SK-N-SH (cell line): ENCODE measurements around the gene SPAG9. TPM values are rescaled to one million over a fixed set of nuclear protein-coding genes. Genes with fewer than 3 reads are reported as not detected.

ENCODE experiments used
- CTCF ChIA-PET: fragments of 300-600, 350-600 bp; formaldehyde crosslinking; extraction: SDS; loops from one replicate; lab custom pipeline; 2021; lab: Yijun Ruan, JAX
- POLR2A ChIA-PET: fragments of 350-600 bp; sonication (Branson Sonifier 250); formaldehyde crosslinking; extraction: SDS; loops from one replicate; lab custom pipeline; 2020; ENCODE audit warnings: antibody characterized with exemption, inconsistent platforms; lab: Yijun Ruan, JAX
- DNase-seq: peaks from one replicate; pipeline ENCODE4 v3.0.0; 2012
- H2AFZ ChIP-seq: fragments of 200-600 bp; sonication (generic); 2 replicates; pipeline ENCODE4 v1.8.1; 2016; ENCODE audit warnings: antibody characterized with exemption, mild to moderate bottlenecking, low read depth
- H3F3A ChIP-seq: fragments of 200-600 bp; sonication (generic); replicated peaks from 2 replicates; pipeline ENCODE3; 2016; ENCODE audit warnings: antibody characterized with exemption, mild to moderate bottlenecking; ENCODE audit not compliant: insufficient read depth
- H3K27ac ChIP-seq, 2 experiments: fragments of 200-500 bp in 1 of 2; fragments of 200-600 bp in 1 of 2; sonication (Bioruptor generic) in 1 of 2; sonication (generic), shearing (Covaris generic) in 1 of 2; 2 replicates each; pipeline versions ENCODE4 v1.5.1 to v1.6.1; 2014 to 2016; ENCODE audit warnings: low read depth in 2 of 2, inconsistent platforms in 1 of 2, low read length in 1 of 2, mild to moderate bottlenecking in 1 of 2, mixed read lengths in 1 of 2
- H3K27me3 ChIP-seq: fragments of 200-600 bp; sonication (generic), shearing (Covaris generic); 2 replicates; pipeline ENCODE4 v1.6.1; 2016; ENCODE audit warnings: mixed run types; ENCODE audit not compliant: insufficient read depth
- H3K36me3 ChIP-seq, 2 experiments: fragments of 200-500 bp in 1 of 2; fragments of 200-600 bp in 1 of 2; sonication (Bioruptor generic) in 1 of 2; sonication (generic) in 1 of 2; replicated peaks in 1 of 2; 2 replicates each; pipeline versions ENCODE3 to v1.5.1; 2014 to 2016; ENCODE audit warnings: low read length in 1 of 2, mild to moderate bottlenecking in 1 of 2; ENCODE audit not compliant: insufficient read depth in 2 of 2, control insufficient read depth in 1 of 2
- H3K4me1 ChIP-seq, 2 experiments: fragments of 200-500 bp in 1 of 2; fragments of 200-600 bp in 1 of 2; sonication (Bioruptor generic) in 1 of 2; sonication (generic), shearing (Covaris generic) in 1 of 2; 2 replicates each; pipeline versions ENCODE4 v1.5.1 to v1.6.1; 2014 to 2016; ENCODE audit warnings: low read depth in 1 of 2, low read length in 1 of 2, mixed run types in 1 of 2; ENCODE audit not compliant: insufficient read depth in 2 of 2, control insufficient read depth in 1 of 2
- H3K4me2 ChIP-seq: fragments of 200-600 bp; sonication (generic), shearing (Covaris generic); 2 replicates; pipeline ENCODE4 v1.6.1; 2017; ENCODE audit warnings: mixed run types
- H3K4me3 ChIP-seq, 2 experiments: fragments of 200-500 bp in 1 of 2; fragments of 200-600 bp in 1 of 2; sonication (Bioruptor generic) in 1 of 2; sonication (generic), shearing (Covaris generic) in 1 of 2; 2 replicates each; pipeline versions ENCODE4 v1.5.1 to v1.8.1; 2014 to 2016; ENCODE audit warnings: low read depth in 2 of 2, inconsistent platforms in 1 of 2, low read length in 1 of 2, mild to moderate bottlenecking in 1 of 2, mixed read lengths in 1 of 2, moderate library complexity in 1 of 2
- H3K79me2 ChIP-seq: fragments of 200-600 bp; sonication (generic); 2 replicates; pipeline ENCODE4 v1.8.1; 2017; ENCODE audit warnings: mild to moderate bottlenecking; ENCODE audit not compliant: insufficient read depth
- H3K9ac ChIP-seq: fragments of 200-600 bp; sonication (generic); 2 replicates; pipeline ENCODE4 v1.6.1; 2017; ENCODE audit warnings: mixed run types
- H3K9me2 ChIP-seq: fragments of 200-600 bp; sonication (generic); 2 replicates; pipeline ENCODE4 v1.6.1; 2017; ENCODE audit warnings: mixed run types
- H3K9me3 ChIP-seq: fragments of 200-600 bp; sonication (generic); 2 replicates; pipeline ENCODE4 v1.6.1; 2017; ENCODE audit warnings: mixed run types, mild to moderate bottlenecking, moderate library complexity
- H4K20me1 ChIP-seq: fragments of 200-600 bp; sonication (generic); 2 replicates; pipeline ENCODE4 v1.6.1; 2017; ENCODE audit warnings: mild to moderate bottlenecking, mixed run types; ENCODE audit not compliant: insufficient read depth
- CHD2 ChIP-seq: fragments of 150-350 bp; IDR thresholded peaks from 2 replicates; pipeline ENCODE4 v1.6.1; 2018; ENCODE audit warnings: low read length; ENCODE audit not compliant: partially characterized antibody
- ELF1 ChIP-seq: IDR thresholded peaks from 2 replicates; pipeline ENCODE4 v1.4.0; 2012
- EZH2phosphoT487 ChIP-seq: fragments of 200-600 bp; sonication (generic); IDR thresholded peaks from 2 replicates; pipeline ENCODE4 v1.6.1; 2017; ENCODE audit warnings: low read depth, mixed run types, mild to moderate bottlenecking, antibody characterized with exemption, moderate library complexity, borderline replicate concordance
- JUND ChIP-seq: IDR thresholded peaks from 2 replicates; pipeline ENCODE4 v1.4.0; 2012
- NFIC ChIP-seq: IDR thresholded peaks from 2 replicates; pipeline ENCODE4 v1.4.0; 2012; ENCODE audit warnings: borderline replicate concordance
- TCF12 ChIP-seq: IDR thresholded peaks from 2 replicates; pipeline ENCODE4 v1.4.0; 2012
- TEAD4 ChIP-seq: IDR thresholded peaks from 2 replicates; pipeline ENCODE4 v1.4.0; 2012; ENCODE audit warnings: mild to moderate bottlenecking, borderline replicate concordance; ENCODE audit not compliant: insufficient read depth
- WGBS: methylation state at CpG from one replicate; pipeline ENCODE4 v1.1.6; 2017; ENCODE audit warnings: low lambda C conversion rate; 5-methylcytosine and 5-hydroxymethylcytosine counted together
- polyA plus RNA-seq, 3 experiments: library from polyadenylated mRNA; depleted of rRNA; stranded (reverse); fragments of >200 nt; gene quantifications; 2 replicates each; pipeline ENCODE4 v1.2.3, GENCODE V29; 2012
- TF ChIP-seq, protein P1 (sequence below): IDR thresholded peaks from 2 replicates; pipeline ENCODE4; 2012
- TF ChIP-seq, protein P2 (sequence below): IDR thresholded peaks from 2 replicates; pipeline ENCODE4 v1.4.0; 2012; ENCODE audit warnings: low read depth

The SPAG9 gene
- polyA plus RNA-seq, 1 of the 3 experiments (the other 2 are of a cell fraction), result 32.1 TPM

- Histone ChIP-seq H3F3A (peaks cover 27% of the 10 kb centered on the region), H3K9me3 (no peaks in the 10 kb centered on the region), H3K79me2 (peaks cover 100% of the 10 kb centered on the region), H3K4me1 (no peaks in the 10 kb centered on the region), H4K20me1 (peaks cover 83% of the 10 kb centered on the region), H3K4me3 (no peak overlapping the region), H3K36me3 (peaks cover 0 to 17% of the 10 kb centered on the region in 2 experiments), H3K27me3 (no peaks in the 10 kb centered on the region), H3K9ac (no peak overlapping the region), H3K9me2 (no peaks in the 10 kb centered on the region), H2AFZ (no peak overlapping the region), H3K27ac (no peak overlapping the region), H3K4me2 (no peak overlapping the region)
- 96% methylated on average over 1 of the region's 1 CpG for WGBS
- DNase-seq, result no peak
- ChIA-PET POLR2A (no interaction called here), CTCF (interaction anchor here (0.8 to 2.7 kb wide), 2 partner anchors 51 to 59 kb away, joined by 4 to 8 read pairs; no protein-coding TSS in a partner anchor)
- TF ChIP-seq, protein P1, sequence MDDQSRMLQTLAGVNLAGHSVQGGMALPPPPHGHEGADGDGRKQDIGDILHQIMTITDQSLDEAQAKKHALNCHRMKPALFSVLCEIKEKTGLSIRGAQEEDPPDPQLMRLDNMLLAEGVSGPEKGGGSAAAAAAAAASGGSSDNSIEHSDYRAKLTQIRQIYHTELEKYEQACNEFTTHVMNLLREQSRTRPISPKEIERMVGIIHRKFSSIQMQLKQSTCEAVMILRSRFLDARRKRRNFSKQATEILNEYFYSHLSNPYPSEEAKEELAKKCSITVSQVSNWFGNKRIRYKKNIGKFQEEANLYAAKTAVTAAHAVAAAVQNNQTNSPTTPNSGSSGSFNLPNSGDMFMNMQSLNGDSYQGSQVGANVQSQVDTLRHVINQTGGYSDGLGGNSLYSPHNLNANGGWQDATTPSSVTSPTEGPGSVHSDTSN, result no peak
Measured at GRCh38 chr17:51107778-51108177, 12.9 kb downstream of the SPAG9 start.

GRCh38 chr17:51103451-51103850 lies 17.2 kb downstream of the SPAG9 start:
- Histone ChIP-seq H3K9me3 (no peaks in the 10 kb centered on the region), H3K27ac (peak overlapping the region in 1 of 2 experiments; percentile 3; a peak in 1 of 4 replicates), H3F3A (peaks cover 16% of the 10 kb centered on the region), H2AFZ (no peak overlapping the region), H3K4me2 (no peak overlapping the region), H3K79me2 (peaks cover 100% of the 10 kb centered on the region), H3K4me1 (no peaks in the 10 kb centered on the region), H3K9me2 (no peaks in the 10 kb centered on the region), H3K9ac (no peak overlapping the region), H3K36me3 (no peaks in the 10 kb centered on the region), H4K20me1 (peaks cover 66% of the 10 kb centered on the region), H3K4me3 (no peak overlapping the region), H3K27me3 (no peaks in the 10 kb centered on the region)
- WGBS, result 93% methylated on average over 2 of the region's 2 CpGs
- DNase-seq, result no peak
- TF ChIP-seq ELF1, result no peak
- TF ChIP-seq, protein P2, sequence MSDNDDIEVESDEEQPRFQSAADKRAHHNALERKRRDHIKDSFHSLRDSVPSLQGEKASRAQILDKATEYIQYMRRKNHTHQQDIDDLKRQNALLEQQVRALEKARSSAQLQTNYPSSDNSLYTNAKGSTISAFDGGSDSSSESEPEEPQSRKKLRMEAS, result no peak
- no peak for TF ChIP-seq EZH2phosphoT487
- no peak for TF ChIP-seq TCF12
- no peak for TF ChIP-seq NFIC
- no peak for TF ChIP-seq CHD2
- TF ChIP-seq JUND, result no peak
- no peak for TF ChIP-seq TEAD4
- ChIA-PET CTCF (interaction anchor here (0.8 to 3.3 kb wide), 4 partner anchors 8 to 50 kb away, joined by 3 to 11 read pairs (median 4); partner anchors contain the start of gene NME1), POLR2A (no interaction called here)

DNA sequence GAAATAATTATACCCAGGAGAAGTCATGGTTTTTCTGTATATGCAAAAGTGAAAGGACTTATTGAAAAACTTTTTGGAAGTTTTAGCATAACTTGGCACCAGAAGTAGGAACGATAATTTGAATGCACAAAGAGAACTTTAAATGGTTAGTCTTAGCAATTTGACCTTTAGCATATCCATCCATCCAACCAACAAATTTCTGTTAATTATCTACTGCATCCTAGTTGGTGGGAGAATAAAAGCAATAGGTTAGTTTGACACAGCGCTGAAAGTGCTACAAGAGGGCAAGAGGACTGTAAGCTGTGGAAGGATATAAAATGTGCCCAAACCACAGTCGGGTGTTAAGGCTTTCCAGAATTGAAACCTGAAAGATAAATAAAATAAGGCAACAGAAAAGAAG lies 17.6 kb downstream of the SPAG9 start:
- H4K20me1 ChIP-seq, result peaks cover 63% of the 10 kb centered on the region
- peak overlapping the region in 1 of 2 experiments; percentile 3; a peak in 1 of 4 replicates for H3K27ac ChIP-seq
- peaks cover 16% of the 10 kb centered on the region for H3F3A ChIP-seq
- H2AFZ ChIP-seq, result no peak overlapping the region
- no peak overlapping the region for H3K9ac ChIP-seq
- no peaks in the 10 kb centered on the region for H3K27me3 ChIP-seq
- no peaks in the 10 kb centered on the region for H3K9me3 ChIP-seq
- WGBS, result 73% methylated on average over 3 of the region's 3 CpGs
- H3K9me2 ChIP-seq, result no peaks in the 10 kb centered on the region
- TF ChIP-seq TCF12, result no peak
- TF ChIP-seq EZH2phosphoT487, result no peak
- no peak for TF ChIP-seq CHD2
- CTCF ChIA-PET, result interaction anchor here (0.8 to 3.3 kb wide), 5 partner anchors 8 to 50 kb away, joined by 3 to 11 read pairs (median 4); partner anchors contain the start of gene NME1
- H3K36me3 ChIP-seq, result no peaks in the 10 kb centered on the region
- no peak overlapping the region for H3K4me3 ChIP-seq
- no peak overlapping the region for H3K4me2 ChIP-seq
- H3K79me2 ChIP-seq, result peaks cover 100% of the 10 kb centered on the region
- no peaks in the 10 kb centered on the region for H3K4me1 ChIP-seq
- POLR2A ChIA-PET, result no interaction called here
- DNase-seq, result no peak
